WI38 (cell line): Measurements from ENCODE around the gene VSTM2B.

Experiments
- H3K4me3 ChIP-seq: 2 replicates; pipeline ENCODE4 v1.5.1; 2011; ENCODE audit warnings: low read depth, mild to moderate bottlenecking, control low read depth, low read length
- CTCF ChIP-seq: IDR thresholded peaks from 2 replicates; pipeline ENCODE4 v1.5.1; 2012; ENCODE audit warnings: low read depth, mild to moderate bottlenecking, control low read depth, low read length

The VSTM2B gene

GRCh38 chr19:29532956-29533355 lies 7.2 kb downstream of the VSTM2B start:
- TF ChIP-seq CTCF, result no peak
- no peak overlapping the region for H3K4me3 ChIP-seq

- TF ChIP-seq CTCF, result no peak
These were observed 8.1 kb downstream of the VSTM2B start for GRCh38 chr19:29533578-29534544.

GRCh38 chr19:29535214-29535831 lies 9.5 kb downstream of the VSTM2B start:
- no peak overlapping the region for H3K4me3 ChIP-seq
- TF ChIP-seq CTCF, result no peak

More at GRCh38 chr19:29533578-29534544, 8.1 kb downstream of the VSTM2B start:
- H3K4me3 ChIP-seq, result no peak overlapping the region

- TF ChIP-seq CTCF, result no peak
- H3K4me3 ChIP-seq, result no peak overlapping the region
These were observed 10.3 kb downstream of the VSTM2B start for GRCh38 chr19:29535984-29536508.

- no peak for TF ChIP-seq CTCF
- no peak overlapping the region for H3K4me3 ChIP-seq
These were observed 11.4 kb downstream of the VSTM2B start for GRCh38 chr19:29537181-29537580.

GRCh38 chr19:29537601-29538000 lies 11.8 kb downstream of the VSTM2B start:
- no peak for TF ChIP-seq CTCF

GRCh38 chr19:29538146-29538545 lies 12.4 kb downstream of the VSTM2B start:
- no peak overlapping the region for H3K4me3 ChIP-seq

More at GRCh38 chr19:29537601-29538000, 11.8 kb downstream of the VSTM2B start:
- no peak overlapping the region for H3K4me3 ChIP-seq

More at GRCh38 chr19:29538146-29538545, 12.4 kb downstream of the VSTM2B start:
- TF ChIP-seq CTCF, result no peak
